ENCODE measurements around the gene PRR14L.
"Not testable (repeated sequence)": the region's sequence is repeated elsewhere in the genome, so short reads cannot be mapped to it uniquely, and the experiment has no call there.

The PRR14L gene

GRCh38 chr22:31749636-31750364 lies at the start of gene PRR14L:
PRR14L (minus strand) TSS chr22:31750132; CDS start chr22:31738860, 11,272 bp downstream.
- peak; percentile 80 for DNase-seq

- DNase-seq = not testable (repeated sequence)
Measured at GRCh38 chr22:31799358-31799757, 49.4 kb upstream of the PRR14L start.

GRCh38 chr22:31790240-31790639 lies 40.3 kb upstream of the PRR14L start:
- no peak for DNase-seq

- no peak for DNase-seq
Measured at GRCh38 chr22:31789803-31790202, 39.9 kb upstream of the PRR14L start.

GRCh38 chr22:31776231-31776630 lies 26.3 kb upstream of the PRR14L start:
- DNase-seq = no peak

GRCh38 chr22:31773416-31773815 lies 23.5 kb upstream of the PRR14L start:
- no peak for DNase-seq

GRCh38 chr22:31768422-31769059 lies 18.6 kb upstream of the PRR14L start:
- DNase-seq = no peak

- no peak for DNase-seq
Measured at GRCh38 chr22:31764785-31765184, 14.9 kb upstream of the PRR14L start.

GRCh38 chr22:31758860-31759259 lies 8.9 kb upstream of the PRR14L start:
- DNase-seq = not testable (repeated sequence)

- DNase-seq = no peak
Measured at GRCh38 chr22:31757265-31757664, 7.3 kb upstream of the PRR14L start.

- DNase-seq = no peak
Measured at GRCh38 chr22:31754813-31755212, 4.9 kb upstream of the PRR14L start.

GRCh38 chr22:31753634-31754501 lies 3.9 kb upstream of the PRR14L start, which contains the start of gene DEPDC5:
DEPDC5 (plus strand) TSS chr22:31754019; CDS start chr22:31754922, 903 bp downstream.
- DNase-seq = peak; percentile 89

- DNase-seq = peak; percentile 81
Measured at GRCh38 chr22:31753005-31753633, 3.2 kb upstream of the PRR14L start.

- DNase-seq = no peak
Measured at GRCh38 chr22:31752096-31752847, 2.3 kb upstream of the PRR14L start.

- DNase-seq = no peak
Measured at GRCh38 chr22:31750365-31751284, 693 bp upstream of the PRR14L start.

GRCh38 chr22:31748490-31748889 lies 1.4 kb downstream of the PRR14L start:
- no peak for DNase-seq

- no peak for DNase-seq
Measured at GRCh38 chr22:31747441-31747840, 2.5 kb downstream of the PRR14L start.

- DNase-seq = no peak
Measured at GRCh38 chr22:31743871-31744270, 6.1 kb downstream of the PRR14L start.

GRCh38 chr22:31742682-31743081 lies 7.2 kb downstream of the PRR14L start:
- no peak for DNase-seq

- DNase-seq = no peak
Measured at GRCh38 chr22:31742115-31742514, 7.8 kb downstream of the PRR14L start.

- not testable (repeated sequence) for DNase-seq
Measured at GRCh38 chr22:31740314-31740713, 9.6 kb downstream of the PRR14L start.

All from SHP77 treated with DMSO at 0.1 percent for 48 hours (cell line).